OCI-LY1 (cell line): ENCODE measurements around the gene NDUFAF2.

Source experiments
- EZH2 ChIP-seq: fragments of 200-600 bp; sonication (generic), shearing (Covaris generic); IDR thresholded peaks from 2 replicates; pipeline ENCODE4 v1.8.0; 2017; ENCODE audit warnings: borderline replicate concordance, mixed run types, mild to moderate bottlenecking, antibody characterized with exemption, low read length, moderate library complexity, mixed read lengths
- TF ChIP-seq, protein P1 (sequence below): fragments of 200-600 bp; sonication (generic), shearing (Covaris generic); IDR thresholded peaks from 2 replicates; pipeline ENCODE4 v1.5.1; 2017; ENCODE audit warnings: mild to moderate bottlenecking, antibody characterized with exemption, low read length, moderate library complexity, mixed read lengths

DNA sequence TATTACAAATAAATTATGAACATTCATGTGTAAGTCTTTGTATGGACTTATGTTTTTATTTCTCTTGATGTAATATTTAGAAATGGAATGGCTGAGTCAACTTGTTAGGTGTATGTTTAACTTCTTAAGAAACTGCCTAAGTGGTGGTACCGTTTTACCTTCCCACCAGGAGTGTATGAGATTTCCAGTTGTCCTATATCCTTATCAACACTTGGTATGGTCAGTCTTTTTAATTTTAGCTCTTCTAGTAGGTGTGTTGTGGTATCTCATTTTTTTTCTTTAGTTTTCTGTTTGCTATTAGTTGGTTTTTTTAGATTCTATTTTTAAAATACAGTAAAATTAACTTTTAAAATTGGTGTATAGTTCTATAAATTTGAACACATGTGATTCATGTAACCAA is 3.7 kb downstream of the NDUFAF2 start:
- TF ChIP-seq, protein P1, sequence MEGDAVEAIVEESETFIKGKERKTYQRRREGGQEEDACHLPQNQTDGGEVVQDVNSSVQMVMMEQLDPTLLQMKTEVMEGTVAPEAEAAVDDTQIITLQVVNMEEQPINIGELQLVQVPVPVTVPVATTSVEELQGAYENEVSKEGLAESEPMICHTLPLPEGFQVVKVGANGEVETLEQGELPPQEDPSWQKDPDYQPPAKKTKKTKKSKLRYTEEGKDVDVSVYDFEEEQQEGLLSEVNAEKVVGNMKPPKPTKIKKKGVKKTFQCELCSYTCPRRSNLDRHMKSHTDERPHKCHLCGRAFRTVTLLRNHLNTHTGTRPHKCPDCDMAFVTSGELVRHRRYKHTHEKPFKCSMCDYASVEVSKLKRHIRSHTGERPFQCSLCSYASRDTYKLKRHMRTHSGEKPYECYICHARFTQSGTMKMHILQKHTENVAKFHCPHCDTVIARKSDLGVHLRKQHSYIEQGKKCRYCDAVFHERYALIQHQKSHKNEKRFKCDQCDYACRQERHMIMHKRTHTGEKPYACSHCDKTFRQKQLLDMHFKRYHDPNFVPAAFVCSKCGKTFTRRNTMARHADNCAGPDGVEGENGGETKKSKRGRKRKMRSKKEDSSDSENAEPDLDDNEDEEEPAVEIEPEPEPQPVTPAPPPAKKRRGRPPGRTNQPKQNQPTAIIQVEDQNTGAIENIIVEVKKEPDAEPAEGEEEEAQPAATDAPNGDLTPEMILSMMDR: no peak
- TF ChIP-seq EZH2: no peak
